PC-3 (cell line): ENCODE results near the gene NDUFS7.

Experiments used
- CTCF ChIP-seq: fragments of 300-600 bp; sonication (generic); conservative IDR thresholded peaks from 2 replicates; pipeline ENCODE4 v1.5.1; 2017; ENCODE audit warnings: antibody characterized with exemption, low read depth, mild to moderate bottlenecking, low read length
- EZH2 ChIP-seq: fragments of 300-600 bp; sonication (generic); IDR thresholded peaks from one replicate; pipeline ENCODE4 v1.6.1; 2017; ENCODE audit warnings: antibody characterized with exemption, mild to moderate bottlenecking, low read length; ENCODE audit not compliant: unreplicated experiment

- no peak for TF ChIP-seq CTCF
- no peak for TF ChIP-seq EZH2
Observed at GRCh38 chr19:1386945-1387683, 3.4 kb downstream of the NDUFS7 start.
